HepG2 (cell line): ENCODE measurements around the gene MTMR4. TPM values are rescaled to one million over a fixed set of nuclear protein-coding genes. Genes with fewer than 3 reads are reported as not detected.

Experiments used
- ATAC-seq: fragments of 200-7000 bp; cut with Tn5 transposase; 3 replicates; pipeline ENCODE4 v1.9.1; 2020; ENCODE audit warnings: mild to moderate bottlenecking, moderate library complexity
- BruUV-seq: library from RNA; stranded (reverse); fragments of 400-500 nt; replicated peaks from 2 replicates; lab custom pipeline; 2021; lab: Mats Ljungman, UMichigan
- CTCF ChIA-PET: fragments of 300-600 bp; formaldehyde crosslinking; extraction: SDS; loops from one replicate; lab custom pipeline; 2021; ENCODE audit warnings: low total read pairs, inconsistent platforms, low intra/inter-chr PET ratio; lab: Yijun Ruan, JAX
- POLR2A ChIA-PET: fragments of 350-600 bp; sonication (Branson Sonifier 250); formaldehyde crosslinking; loops from one replicate; lab custom pipeline; 2020; ENCODE audit warnings: antibody characterized with exemption, inconsistent platforms; lab: Yijun Ruan, JAX
- DNase-seq: peaks from one replicate; pipeline ENCODE4 v3.0.0-alpha.2; 2015; ENCODE audit warnings: low spot score
- FAIRE-seq: peaks from 3 replicates; lab custom pipeline; 2011; peaks lifted over from hg19 to GRCh38; lab: Jason Lieb, UNC
- H2AFZ ChIP-seq: one replicate; pipeline ENCODE4 v1.6.1; 2011; ENCODE audit warnings: low read length, inconsistent platforms
- H3K27ac ChIP-seq: fragments of 300-600 bp; 3 replicates; pipeline ENCODE4 v1.8.0; 2011; ENCODE audit warnings: mixed run types, mild to moderate bottlenecking, mixed read lengths, low read length, inconsistent platforms; ENCODE audit not compliant: insufficient read depth; ENCODE audit errors: extremely low read length
- H3K27me3 ChIP-seq, 2 experiments: fragments of 200-600 bp in 1 of 2; 2 replicates in 1 of 2; 3 replicates in 1 of 2; pipeline versions ENCODE4 v1.6.0 to v1.8.0; 2011; ENCODE audit warnings: low read length in 2 of 2, mild to moderate bottlenecking in 2 of 2, moderate library complexity in 2 of 2, inconsistent platforms in 1 of 2; ENCODE audit not compliant: insufficient read depth in 2 of 2, control insufficient read depth in 1 of 2
- H3K36me3 ChIP-seq, 2 experiments: fragments of 200-600 bp in 1 of 2; replicated peaks in 1 of 2; 2 replicates in 1 of 2; 3 replicates in 1 of 2; pipeline versions ENCODE4 v1.5.1 to v1.8.0; 2011; ENCODE audit warnings: low read length in 2 of 2, inconsistent platforms in 1 of 2; ENCODE audit not compliant: insufficient read depth in 2 of 2, control insufficient read depth in 1 of 2
- H3K4me1 ChIP-seq: 2 replicates; pipeline ENCODE4 v1.5.1; 2012; ENCODE audit warnings: low read length, inconsistent platforms; ENCODE audit not compliant: insufficient read depth
- H3K4me2 ChIP-seq: 2 replicates; pipeline ENCODE4 v1.6.0; 2011; ENCODE audit warnings: low read depth, low read length, inconsistent platforms
- H3K4me3 ChIP-seq, 3 experiments: fragments of 200-600 bp in 1 of 3; sonication (generic), shearing (Covaris generic) in 1 of 3; replicated peaks in 1 of 3; 2 replicates each; pipeline ENCODE4 v1.5.1; 2011 to 2016; ENCODE audit warnings: low read length in 3 of 3, inconsistent platforms in 2 of 3, low read depth in 2 of 3, mild to moderate bottlenecking in 2 of 3, control low read depth in 1 of 3, mixed read lengths in 1 of 3; ENCODE audit not compliant: insufficient read depth in 1 of 3
- H3K79me2 ChIP-seq: one replicate; pipeline ENCODE4 v1.6.1; 2011; ENCODE audit warnings: low read length, inconsistent platforms; ENCODE audit not compliant: insufficient read depth
- H3K9ac ChIP-seq: 2 replicates; pipeline ENCODE4 v1.6.0; 2011; ENCODE audit warnings: mild to moderate bottlenecking, low read depth, low read length, inconsistent platforms; ENCODE audit not compliant: insufficient read depth
- H3K9me3 ChIP-seq: 2 replicates; pipeline ENCODE4 v1.5.1; 2012; ENCODE audit warnings: mild to moderate bottlenecking, low read length
- H4K20me1 ChIP-seq: 2 replicates; pipeline ENCODE4 v1.6.0; 2011; ENCODE audit warnings: inconsistent platforms, mild to moderate bottlenecking, low read length, moderate library complexity; ENCODE audit not compliant: insufficient read depth
- ATF7 ChIP-seq, 2 experiments: fragments of 450-650 bp in 1 of 2; sonication (generic) in 1 of 2; formaldehyde crosslinking in 1 of 2; IDR thresholded peaks; 2 replicates each; pipeline versions ENCODE4 v1.4.0 to v1.6.1; 2016 to 2020; ENCODE audit warnings: antibody characterized with exemption in 1 of 2, mild to moderate bottlenecking in 1 of 2, missing genetic modification reagents in 1 of 2
- GABPB1 ChIP-seq: IDR thresholded peaks from 2 replicates; pipeline ENCODE4 v1.6.1; 2016; ENCODE audit warnings: mild to moderate bottlenecking, missing genetic modification reagents, moderate library complexity, missing compliant biosample characterization
- GMEB1 ChIP-seq: sonication (generic); formaldehyde crosslinking; IDR thresholded peaks from 2 replicates; pipeline ENCODE4 v1.5.1; 2020; ENCODE audit warnings: missing genetic modification reagents, mild to moderate bottlenecking, borderline replicate concordance
- HES4 ChIP-seq: sonication (generic); formaldehyde crosslinking; IDR thresholded peaks from 2 replicates; pipeline ENCODE4 v1.9.0; 2021; ENCODE audit warnings: mild to moderate bottlenecking, missing genetic modification reagents, borderline replicate concordance
- JUN ChIP-seq: sonication (generic); formaldehyde crosslinking; IDR thresholded peaks from 2 replicates; pipeline ENCODE4 v1.4.0; 2020; ENCODE audit warnings: mild to moderate bottlenecking, missing genetic modification reagents
- PHF5A ChIP-seq: IDR thresholded peaks from one replicate; pipeline ENCODE4 v1.6.1; 2018; ENCODE audit warnings: low read depth, missing genetic modification reagents; ENCODE audit not compliant: unreplicated experiment
- TMF1 ChIP-seq: sonication (generic); formaldehyde crosslinking; IDR thresholded peaks from 2 replicates; pipeline ENCODE4 v1.8.1; 2022; ENCODE audit warnings: low read depth, missing genetic modification reagents
- ZFAT ChIP-seq: sonication (generic); formaldehyde crosslinking; conservative IDR thresholded peaks from 2 replicates; pipeline ENCODE4 v1.8.1; 2023; ENCODE audit warnings: missing genetic modification reagents, inconsistent platforms
- ZNF224 ChIP-seq: sonication (generic); formaldehyde crosslinking; IDR thresholded peaks from 2 replicates; pipeline ENCODE4 v1.5.0; 2020; ENCODE audit warnings: mild to moderate bottlenecking, missing genetic modification reagents
- ZNF432 ChIP-seq: sonication (generic); formaldehyde crosslinking; IDR thresholded peaks from 2 replicates; pipeline ENCODE4 v1.5.0; 2020; ENCODE audit warnings: missing genetic modification reagents, mild to moderate bottlenecking, borderline replicate concordance
- ZNF510 ChIP-seq: sonication (generic); formaldehyde crosslinking; IDR thresholded peaks from 2 replicates; pipeline ENCODE4 v1.4.0; 2020; ENCODE audit warnings: low read depth, mild to moderate bottlenecking, missing genetic modification reagents
- WGBS: methylation state at CpG from one replicate; pipeline ENCODE4 v1.1.6; 2017; ENCODE audit warnings: low lambda C conversion rate; 5-methylcytosine and 5-hydroxymethylcytosine counted together
- in situ Hi-C: cut with HindIII; loops from 2 replicates; pipeline ENCODE4 v1.10.0; 2017; ENCODE audit warnings: low pct_unique_long_range_greater_than_20kb; ENCODE audit not compliant: extremely low pct_ligation_motif_present
- intact Hi-C: fragments of 100-400 bp; cut with micrococcal nuclease; formaldehyde crosslinking; loops from one replicate; pipeline ENCODE4 v1.10.0; 2022; ENCODE audit not compliant: unreplicated experiment
- polyA plus RNA-seq, 8 experiments: library from polyadenylated mRNA; depleted of rRNA in 3 of 8; stranded (reverse) in 7 of 8; unstranded in 1 of 8; fragments of >200 nt; fragmentation: Illumina TruSeq in 4 of 8; extraction: Trizol in 4 of 8; gene quantifications; 2 replicates each; pipeline versions ENCODE4 v1.2.1 to v1.2.3, GENCODE V29; 2011 to 2016; ENCODE audit warnings: low read depth in 4 of 8, missing spikeins in 1 of 8, mixed read lengths in 1 of 8; ENCODE audit not compliant: insufficient read depth in 1 of 8
- total RNA-seq, 5 experiments: library from RNA; depleted of rRNA; stranded (reverse); fragments of >200 nt; fragmentation: Illumina TruSeq; extraction: Trizol; gene quantifications; 2 replicates each; pipeline ENCODE4 v1.2.3, GENCODE V29; 2016; ENCODE audit warnings: low read depth in 1 of 5
- TF ChIP-seq, protein P1 (sequence below): IDR thresholded peaks from 2 replicates; pipeline ENCODE4 v1.6.1; 2018; ENCODE audit warnings: missing genetic modification reagents
- TF ChIP-seq, protein P2 (sequence below): IDR thresholded peaks from 2 replicates; pipeline ENCODE4 v1.6.1; 2016; ENCODE audit warnings: missing biosample characterization, missing genetic modification reagents, low read depth
- TF ChIP-seq, protein P3 (sequence below): sonication (generic); formaldehyde crosslinking; IDR thresholded peaks from 2 replicates; pipeline ENCODE4 v1.8.1; 2022; ENCODE audit warnings: mild to moderate bottlenecking, missing genetic modification reagents

MTMR4 gene
- total and polyA plus RNA-seq, 2 of the 13 experiments (the other 11 are each of a cell fraction or from before 2014, with no cell fraction given): 62.5 to 65.1 TPM

DNA sequence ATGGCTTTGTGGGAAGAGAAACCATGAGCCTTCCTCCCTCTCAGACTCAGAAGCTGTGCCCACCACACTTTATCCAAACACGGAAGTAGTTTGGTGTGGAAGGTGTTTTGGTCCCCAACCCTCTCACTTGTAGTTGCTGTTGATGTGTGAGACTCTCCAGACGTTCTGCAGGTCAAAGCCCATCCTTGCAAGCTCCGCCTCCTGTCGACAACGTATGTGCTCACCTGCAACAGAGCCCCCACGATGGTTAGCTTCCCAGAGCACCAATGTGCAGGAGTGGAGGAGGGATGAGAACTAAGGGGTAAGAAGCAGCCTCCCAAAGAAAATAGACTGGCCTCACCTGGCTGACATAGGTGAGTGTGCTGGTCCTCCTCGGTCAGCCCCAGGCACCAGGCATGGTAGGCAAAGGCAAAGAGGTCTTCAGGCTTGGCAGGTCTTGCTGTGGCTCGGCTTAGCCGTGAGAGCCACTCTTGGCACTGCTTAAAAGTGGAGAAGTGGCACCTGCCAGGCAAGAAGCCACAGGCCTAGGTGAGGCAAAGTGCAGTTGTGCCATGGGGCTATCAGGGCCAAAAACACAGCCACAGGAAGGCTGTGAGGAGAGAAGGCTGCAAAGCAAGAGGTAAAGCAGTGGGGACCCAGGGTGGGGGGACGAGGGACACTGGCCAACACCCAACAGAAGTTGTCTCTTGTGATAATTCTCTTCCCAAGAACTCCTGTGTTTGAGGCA, 5.9 kb downstream of the MTMR4 start:
- in situ Hi-C loops: loop anchor here (10.0 kb wide), 1 partner anchor 64 kb away; no protein-coding TSS in a partner anchor
- Histone ChIP-seq H3K9me3 (no peaks in the 10 kb centered on the region), H3K79me2 (peaks cover 9% of the 10 kb centered on the region), H3K4me1 (peaks cover 36% of the 10 kb centered on the region), H3K27me3 (no peaks in the 10 kb centered on the region), H4K20me1 (no peaks in the 10 kb centered on the region; the same call in 1 of the 2 replicates), H3K9ac (peak overlapping the region; percentile 12; the same call in 1 of the 2 replicates), H3K36me3 (peaks cover 49 to 96% of the 10 kb centered on the region in 2 experiments), H2AFZ (no peak overlapping the region), H3K4me2 (no peak overlapping the region), H3K4me3 (no peak overlapping the region), H3K27ac (peak overlapping the region; percentile 46)
- WGBS: 94% methylated on average over 10 of the region's 10 CpGs
- FAIRE-seq: no peak
- BruUV-seq: no TSS peak
- no peak for ATAC-seq
- DNase-seq: no peak
- POLR2A ChIA-PET: interaction anchor here (1.5 kb wide), 1 partner anchor 10 kb away, joined by 3 read pairs; no protein-coding TSS in a partner anchor
- CTCF ChIA-PET: interaction anchor here (0.8 kb wide), 1 partner anchor 10 kb away, joined by 3 read pairs; no protein-coding TSS in a partner anchor
- intact Hi-C loops: no loop called here
- no peak for TF ChIP-seq GABPB1
- TF ChIP-seq, protein P1, sequence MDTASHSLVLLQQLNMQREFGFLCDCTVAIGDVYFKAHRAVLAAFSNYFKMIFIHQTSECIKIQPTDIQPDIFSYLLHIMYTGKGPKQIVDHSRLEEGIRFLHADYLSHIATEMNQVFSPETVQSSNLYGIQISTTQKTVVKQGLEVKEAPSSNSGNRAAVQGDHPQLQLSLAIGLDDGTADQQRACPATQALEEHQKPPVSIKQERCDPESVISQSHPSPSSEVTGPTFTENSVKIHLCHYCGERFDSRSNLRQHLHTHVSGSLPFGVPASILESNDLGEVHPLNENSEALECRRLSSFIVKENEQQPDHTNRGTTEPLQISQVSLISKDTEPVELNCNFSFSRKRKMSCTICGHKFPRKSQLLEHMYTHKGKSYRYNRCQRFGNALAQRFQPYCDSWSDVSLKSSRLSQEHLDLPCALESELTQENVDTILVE (CRISPR knock-in tag): no peak
- TF ChIP-seq ZNF432 (CRISPR knock-in tag): no peak
- TF ChIP-seq TMF1: no peak
- no peak for TF ChIP-seq HES4 (CRISPR knock-in tag)
- TF ChIP-seq ATF7 (IDR thresholded peaks at IDR 0.05): no peak
- no peak for TF ChIP-seq ATF7 (CRISPR knock-in tag; IDR thresholded peaks at IDR 0.05)
- no peak for TF ChIP-seq ZNF224 (CRISPR knock-in tag)
- TF ChIP-seq JUN: no peak
- no peak for TF ChIP-seq GMEB1 (CRISPR knock-in tag)
- TF ChIP-seq ZNF510 (CRISPR knock-in tag): no peak
- TF ChIP-seq, protein P2, sequence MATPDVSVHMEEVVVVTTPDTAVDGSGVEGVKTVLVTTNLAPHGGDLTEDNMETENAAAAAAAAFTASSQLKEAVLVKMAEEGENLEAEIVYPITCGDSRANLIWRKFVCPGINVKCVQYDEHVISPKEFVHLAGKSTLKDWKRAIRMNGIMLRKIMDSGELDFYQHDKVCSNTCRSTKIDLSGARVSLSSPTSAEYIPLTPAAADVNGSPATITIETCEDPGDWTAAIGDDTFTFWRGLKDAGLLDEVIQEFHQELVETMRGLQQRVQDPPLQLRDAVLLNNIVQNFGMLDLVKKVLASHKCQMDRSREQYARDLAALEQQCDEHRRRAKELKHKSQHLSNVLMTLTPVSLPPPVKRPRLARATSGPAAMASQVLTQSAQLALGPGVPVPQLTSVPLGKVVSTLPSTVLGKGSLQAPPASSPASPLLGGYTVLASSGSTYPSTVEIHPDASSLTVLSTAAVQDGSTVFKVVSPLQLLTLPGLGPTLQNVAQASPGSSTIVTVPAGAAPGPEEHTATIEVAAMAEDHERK (CRISPR knock-in tag): no peak
- TF ChIP-seq, protein P3, sequence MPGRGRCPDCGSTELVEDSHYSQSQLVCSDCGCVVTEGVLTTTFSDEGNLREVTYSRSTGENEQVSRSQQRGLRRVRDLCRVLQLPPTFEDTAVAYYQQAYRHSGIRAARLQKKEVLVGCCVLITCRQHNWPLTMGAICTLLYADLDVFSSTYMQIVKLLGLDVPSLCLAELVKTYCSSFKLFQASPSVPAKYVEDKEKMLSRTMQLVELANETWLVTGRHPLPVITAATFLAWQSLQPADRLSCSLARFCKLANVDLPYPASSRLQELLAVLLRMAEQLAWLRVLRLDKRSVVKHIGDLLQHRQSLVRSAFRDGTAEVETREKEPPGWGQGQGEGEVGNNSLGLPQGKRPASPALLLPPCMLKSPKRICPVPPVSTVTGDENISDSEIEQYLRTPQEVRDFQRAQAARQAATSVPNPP (CRISPR knock-in tag): no peak
- TF ChIP-seq ZFAT (CRISPR knock-in tag): no peak
- no peak for TF ChIP-seq PHF5A (CRISPR knock-in tag)
